WTC11 (cell line): Measurements from ENCODE around the gene PRAC2. TPM values are rescaled to one million over a fixed set of nuclear protein-coding genes. Genes with fewer than 3 reads are reported as not detected.

Source experiments
- ATAC-seq: fragments of 200-7000 bp; cut with Tn5 transposase; 2 replicates; pipeline ENCODE4 v1.10.0; 2021; ENCODE audit warnings: mild to moderate bottlenecking, moderate library complexity
- CTCF ChIA-PET: fragments of 300-600 bp; sonication (Branson Sonifier 250); formaldehyde crosslinking; loops from one replicate; lab custom pipeline; 2021; ENCODE audit warnings: antibody characterized with exemption; lab: Charles Lee
- POLR2A ChIA-PET: fragments of 350-600 bp; sonication (Branson Sonifier 250); formaldehyde crosslinking; loops from one replicate; lab custom pipeline; 2021; ENCODE audit warnings: antibody characterized with exemption; lab: Charles Lee
- DNase-seq: peaks from one replicate; pipeline ENCODE4 v3.0.0; 2021; ENCODE audit warnings: low spot score
- H3K27ac Mint-ChIP-seq: 2 replicates; pipeline ENCODE4 v1.8.0; 2021; ENCODE audit warnings: mixed read lengths
- H3K27me3 Mint-ChIP-seq: 2 replicates; pipeline ENCODE4 v1.8.0; 2021; ENCODE audit warnings: low read depth, mild to moderate bottlenecking, moderate library complexity, mixed read lengths
- H3K36me3 Mint-ChIP-seq: 2 replicates; pipeline ENCODE4 v1.8.0; 2021; ENCODE audit warnings: mixed read lengths
- H3K4me1 Mint-ChIP-seq: 2 replicates; pipeline ENCODE4 v1.8.0; 2022; ENCODE audit warnings: mixed read lengths
- H3K4me3 Mint-ChIP-seq: 2 replicates; pipeline ENCODE4 v1.8.0; 2021; ENCODE audit warnings: mild to moderate bottlenecking, moderate library complexity, mixed read lengths
- H3K9me3 Mint-ChIP-seq: 2 replicates; pipeline ENCODE4 v1.8.0; 2021; ENCODE audit warnings: mixed read lengths
- CTCF ChIP-seq: fragments of 200-600 bp; IDR thresholded peaks from 2 replicates; pipeline ENCODE4 v1.8.0; 2022; ENCODE audit warnings: antibody characterized with exemption
- E2F1 ChIP-seq: sonication (generic); formaldehyde crosslinking; IDR thresholded peaks from 2 replicates; pipeline ENCODE4 v1.8.0; 2022; ENCODE audit warnings: mild to moderate bottlenecking, missing genetic modification reagents
- ELF4 ChIP-seq: sonication (generic); formaldehyde crosslinking; IDR thresholded peaks from 2 replicates; pipeline ENCODE4 v1.8.1; 2022; ENCODE audit warnings: low read depth, mild to moderate bottlenecking, moderate library complexity, missing genetic modification reagents
- ERG ChIP-seq: fragments of 250-450 bp; sonication (Bioruptor Pico); IDR thresholded peaks from 2 replicates; pipeline ENCODE4 v1.8.0; 2021; ENCODE audit warnings: mild to moderate bottlenecking
- GTF2I ChIP-seq: fragments of 250-450 bp; sonication (Bioruptor Pico); conservative IDR thresholded peaks from 2 replicates; pipeline ENCODE4 v1.4.0; 2021; ENCODE audit warnings: mild to moderate bottlenecking
- KAT7 ChIP-seq: sonication (generic); formaldehyde crosslinking; IDR thresholded peaks from 2 replicates; pipeline ENCODE4 v1.8.1; 2023; ENCODE audit warnings: missing genetic modification reagents, mild to moderate bottlenecking, borderline replicate concordance
- MYBL2 ChIP-seq: sonication (generic); formaldehyde crosslinking; IDR thresholded peaks from 2 replicates; pipeline ENCODE4 v1.8.1; 2023; ENCODE audit warnings: mild to moderate bottlenecking, moderate library complexity, missing genetic modification reagents
- NFE2L1 ChIP-seq: sonication (generic); formaldehyde crosslinking; IDR thresholded peaks from 2 replicates; pipeline ENCODE4 v1.8.1; 2023; ENCODE audit warnings: missing genetic modification reagents
- PRRX2 ChIP-seq: fragments of 250-450 bp; sonication (Bioruptor Pico); IDR thresholded peaks from 2 replicates; pipeline ENCODE4 v1.8.0; 2021; ENCODE audit warnings: mild to moderate bottlenecking
- RORB ChIP-seq: fragments of 250-450 bp; sonication (Bioruptor Pico); IDR thresholded peaks from 2 replicates; pipeline ENCODE4 v1.9.0; 2021; ENCODE audit warnings: mild to moderate bottlenecking
- SMAD3 ChIP-seq: sonication (generic); formaldehyde crosslinking; IDR thresholded peaks from 2 replicates; pipeline ENCODE4 v1.8.0; 2022; ENCODE audit warnings: missing genetic modification reagents, mild to moderate bottlenecking, borderline replicate concordance
- SOX15 ChIP-seq: fragments of 250-450 bp; sonication (Bioruptor Pico); IDR thresholded peaks from 2 replicates; pipeline ENCODE4 v1.9.0; 2021; ENCODE audit warnings: mild to moderate bottlenecking
- TCF7 ChIP-seq: sonication (generic); formaldehyde crosslinking; IDR thresholded peaks from 2 replicates; pipeline ENCODE4 v1.8.0; 2022; ENCODE audit warnings: mild to moderate bottlenecking, low read depth, missing genetic modification reagents, moderate library complexity
- ZNF121 ChIP-seq: sonication (generic); formaldehyde crosslinking; IDR thresholded peaks from 2 replicates; pipeline ENCODE4 v1.8.0; 2023; ENCODE audit warnings: missing genetic modification reagents
- ZNF138 ChIP-seq: sonication (generic); formaldehyde crosslinking; conservative IDR thresholded peaks from 2 replicates; pipeline ENCODE4 v1.8.1; 2022; ENCODE audit warnings: mild to moderate bottlenecking, moderate library complexity, missing genetic modification reagents
- total RNA-seq: library from RNA; stranded (reverse); gene quantifications from 3 replicates; pipeline ENCODE4 v1.2.3, GENCODE V29; 2021
- TF ChIP-seq, protein P1 (sequence below): fragments of 250-450 bp; sonication (Bioruptor Pico); conservative IDR thresholded peaks from 2 replicates; pipeline ENCODE4 v1.9.0; 2021; ENCODE audit warnings: mild to moderate bottlenecking
- TF ChIP-seq, protein P2 (sequence below): sonication (generic); formaldehyde crosslinking; IDR thresholded peaks from 2 replicates; pipeline ENCODE4 v1.8.0; 2023; ENCODE audit warnings: missing genetic modification reagents, mild to moderate bottlenecking, borderline replicate concordance
- TF ChIP-seq, protein P3 (sequence below): sonication (generic); formaldehyde crosslinking; IDR thresholded peaks from 2 replicates; pipeline ENCODE4 v1.8.0; 2023; ENCODE audit warnings: missing genetic modification reagents
- TF ChIP-seq, protein P4 (sequence below): sonication (generic); formaldehyde crosslinking; IDR thresholded peaks from 2 replicates; pipeline ENCODE4 v1.8.1; 2022; ENCODE audit warnings: missing genetic modification reagents, borderline replicate concordance
- TF ChIP-seq, protein P5 (sequence below): sonication (generic); formaldehyde crosslinking; IDR thresholded peaks from 2 replicates; pipeline ENCODE4 v1.8.1; 2023; ENCODE audit warnings: mild to moderate bottlenecking, missing genetic modification reagents, borderline replicate concordance

Gene PRAC2
- total RNA-seq, 1 experiment from 2014 or later, result 22.3 TPM

GRCh38 chr17:48701864-48702532, 21.0 kb upstream of the PRAC2 start:
- ChIA-PET CTCF (interaction anchor here (0.9 to 1.8 kb wide), 2 partner anchors 23 to 30 kb away, joined by 3 to 4 read pairs; no protein-coding TSS in a partner anchor), POLR2A (no interaction called here)
- DNase-seq (no peak), ATAC-seq (no peak)
- Mint-ChIP-seq H3K4me3 (no peak overlapping the region), H3K4me1 (peaks cover 8% of the 10 kb centered on the region; the same call in 1 of the 2 replicates), H3K36me3 (no peaks in the 10 kb centered on the region), H3K27ac (no peak overlapping the region), H3K9me3 (no peaks in the 10 kb centered on the region), H3K27me3 (peaks cover 36% of the 10 kb centered on the region)
- TF ChIP-seq, protein P1, sequence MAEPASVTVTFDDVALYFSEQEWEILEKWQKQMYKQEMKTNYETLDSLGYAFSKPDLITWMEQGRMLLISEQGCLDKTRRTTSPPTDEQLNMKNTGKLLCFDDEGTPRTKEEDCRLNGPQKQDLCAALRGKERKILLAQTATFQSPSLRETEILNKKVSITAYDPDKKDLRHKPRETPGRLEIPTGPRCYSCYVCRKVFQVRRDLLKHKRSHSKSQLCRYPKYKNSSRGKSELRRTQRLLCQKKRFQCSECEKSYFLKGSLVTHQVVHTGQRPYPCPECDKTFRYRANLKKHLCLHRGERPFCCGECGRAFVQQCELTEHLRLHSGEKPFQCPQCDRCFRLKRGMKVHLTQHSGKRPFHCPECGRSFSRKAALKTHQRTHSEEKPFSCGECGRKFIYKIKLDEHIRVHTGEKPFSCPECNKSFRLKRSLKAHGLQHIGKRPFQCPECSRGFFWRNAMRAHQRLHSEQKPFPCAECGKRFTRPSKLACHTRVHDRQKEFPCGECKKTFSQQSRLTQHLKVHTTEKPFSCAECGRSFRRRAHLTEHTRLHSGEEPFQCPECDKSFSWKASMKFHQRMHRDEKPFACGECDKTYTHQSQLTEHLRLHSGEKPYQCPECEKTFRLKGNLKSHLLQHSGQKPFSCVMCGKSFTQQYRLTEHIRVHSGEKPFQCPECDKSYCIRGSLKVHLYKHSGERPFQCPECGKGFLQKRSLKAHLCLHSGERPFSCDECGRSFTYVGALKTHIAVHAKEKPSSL (CRISPR knock-in tag), result no peak
- TF ChIP-seq GTF2I (CRISPR knock-in tag) (no peak), CTCF (no peak), ZNF121 (CRISPR knock-in tag) (no peak), MYBL2 (no peak), SOX15 (CRISPR knock-in tag) (no peak), RORB (CRISPR knock-in tag) (no peak), SMAD3 (CRISPR knock-in tag) (no peak), ELF4 (CRISPR knock-in tag) (no peak), KAT7 (CRISPR knock-in tag) (no peak), ZNF138 (CRISPR knock-in tag) (no peak), ERG (CRISPR knock-in tag) (no peak), E2F1 (CRISPR knock-in tag) (no peak), PRRX2 (no peak), TCF7 (CRISPR knock-in tag) (no peak), NFE2L1 (CRISPR knock-in tag) (no peak)
- TF ChIP-seq, protein P2, sequence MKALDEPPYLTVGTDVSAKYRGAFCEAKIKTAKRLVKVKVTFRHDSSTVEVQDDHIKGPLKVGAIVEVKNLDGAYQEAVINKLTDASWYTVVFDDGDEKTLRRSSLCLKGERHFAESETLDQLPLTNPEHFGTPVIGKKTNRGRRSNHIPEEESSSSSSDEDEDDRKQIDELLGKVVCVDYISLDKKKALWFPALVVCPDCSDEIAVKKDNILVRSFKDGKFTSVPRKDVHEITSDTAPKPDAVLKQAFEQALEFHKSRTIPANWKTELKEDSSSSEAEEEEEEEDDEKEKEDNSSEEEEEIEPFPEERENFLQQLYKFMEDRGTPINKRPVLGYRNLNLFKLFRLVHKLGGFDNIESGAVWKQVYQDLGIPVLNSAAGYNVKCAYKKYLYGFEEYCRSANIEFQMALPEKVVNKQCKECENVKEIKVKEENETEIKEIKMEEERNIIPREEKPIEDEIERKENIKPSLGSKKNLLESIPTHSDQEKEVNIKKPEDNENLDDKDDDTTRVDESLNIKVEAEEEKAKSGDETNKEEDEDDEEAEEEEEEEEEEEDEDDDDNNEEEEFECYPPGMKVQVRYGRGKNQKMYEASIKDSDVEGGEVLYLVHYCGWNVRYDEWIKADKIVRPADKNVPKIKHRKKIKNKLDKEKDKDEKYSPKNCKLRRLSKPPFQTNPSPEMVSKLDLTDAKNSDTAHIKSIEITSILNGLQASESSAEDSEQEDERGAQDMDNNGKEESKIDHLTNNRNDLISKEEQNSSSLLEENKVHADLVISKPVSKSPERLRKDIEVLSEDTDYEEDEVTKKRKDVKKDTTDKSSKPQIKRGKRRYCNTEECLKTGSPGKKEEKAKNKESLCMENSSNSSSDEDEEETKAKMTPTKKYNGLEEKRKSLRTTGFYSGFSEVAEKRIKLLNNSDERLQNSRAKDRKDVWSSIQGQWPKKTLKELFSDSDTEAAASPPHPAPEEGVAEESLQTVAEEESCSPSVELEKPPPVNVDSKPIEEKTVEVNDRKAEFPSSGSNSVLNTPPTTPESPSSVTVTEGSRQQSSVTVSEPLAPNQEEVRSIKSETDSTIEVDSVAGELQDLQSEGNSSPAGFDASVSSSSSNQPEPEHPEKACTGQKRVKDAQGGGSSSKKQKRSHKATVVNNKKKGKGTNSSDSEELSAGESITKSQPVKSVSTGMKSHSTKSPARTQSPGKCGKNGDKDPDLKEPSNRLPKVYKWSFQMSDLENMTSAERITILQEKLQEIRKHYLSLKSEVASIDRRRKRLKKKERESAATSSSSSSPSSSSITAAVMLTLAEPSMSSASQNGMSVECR (CRISPR knock-in tag), result no peak
- TF ChIP-seq, protein P3, sequence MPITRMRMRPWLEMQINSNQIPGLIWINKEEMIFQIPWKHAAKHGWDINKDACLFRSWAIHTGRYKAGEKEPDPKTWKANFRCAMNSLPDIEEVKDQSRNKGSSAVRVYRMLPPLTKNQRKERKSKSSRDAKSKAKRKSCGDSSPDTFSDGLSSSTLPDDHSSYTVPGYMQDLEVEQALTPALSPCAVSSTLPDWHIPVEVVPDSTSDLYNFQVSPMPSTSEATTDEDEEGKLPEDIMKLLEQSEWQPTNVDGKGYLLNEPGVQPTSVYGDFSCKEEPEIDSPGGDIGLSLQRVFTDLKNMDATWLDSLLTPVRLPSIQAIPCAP, result no peak
- TF ChIP-seq, protein P4, sequence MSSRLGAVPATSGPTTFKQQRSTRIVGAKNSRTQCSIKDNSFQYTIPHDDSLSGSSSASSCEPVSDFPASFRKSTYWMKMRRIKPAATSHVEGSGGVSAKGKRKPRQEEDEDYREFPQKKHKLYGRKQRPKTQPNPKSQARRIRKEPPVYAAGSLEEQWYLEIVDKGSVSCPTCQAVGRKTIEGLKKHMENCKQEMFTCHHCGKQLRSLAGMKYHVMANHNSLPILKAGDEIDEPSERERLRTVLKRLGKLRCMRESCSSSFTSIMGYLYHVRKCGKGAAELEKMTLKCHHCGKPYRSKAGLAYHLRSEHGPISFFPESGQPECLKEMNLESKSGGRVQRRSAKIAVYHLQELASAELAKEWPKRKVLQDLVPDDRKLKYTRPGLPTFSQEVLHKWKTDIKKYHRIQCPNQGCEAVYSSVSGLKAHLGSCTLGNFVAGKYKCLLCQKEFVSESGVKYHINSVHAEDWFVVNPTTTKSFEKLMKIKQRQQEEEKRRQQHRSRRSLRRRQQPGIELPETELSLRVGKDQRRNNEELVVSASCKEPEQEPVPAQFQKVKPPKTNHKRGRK (CRISPR knock-in tag), result no peak
- TF ChIP-seq, protein P5, sequence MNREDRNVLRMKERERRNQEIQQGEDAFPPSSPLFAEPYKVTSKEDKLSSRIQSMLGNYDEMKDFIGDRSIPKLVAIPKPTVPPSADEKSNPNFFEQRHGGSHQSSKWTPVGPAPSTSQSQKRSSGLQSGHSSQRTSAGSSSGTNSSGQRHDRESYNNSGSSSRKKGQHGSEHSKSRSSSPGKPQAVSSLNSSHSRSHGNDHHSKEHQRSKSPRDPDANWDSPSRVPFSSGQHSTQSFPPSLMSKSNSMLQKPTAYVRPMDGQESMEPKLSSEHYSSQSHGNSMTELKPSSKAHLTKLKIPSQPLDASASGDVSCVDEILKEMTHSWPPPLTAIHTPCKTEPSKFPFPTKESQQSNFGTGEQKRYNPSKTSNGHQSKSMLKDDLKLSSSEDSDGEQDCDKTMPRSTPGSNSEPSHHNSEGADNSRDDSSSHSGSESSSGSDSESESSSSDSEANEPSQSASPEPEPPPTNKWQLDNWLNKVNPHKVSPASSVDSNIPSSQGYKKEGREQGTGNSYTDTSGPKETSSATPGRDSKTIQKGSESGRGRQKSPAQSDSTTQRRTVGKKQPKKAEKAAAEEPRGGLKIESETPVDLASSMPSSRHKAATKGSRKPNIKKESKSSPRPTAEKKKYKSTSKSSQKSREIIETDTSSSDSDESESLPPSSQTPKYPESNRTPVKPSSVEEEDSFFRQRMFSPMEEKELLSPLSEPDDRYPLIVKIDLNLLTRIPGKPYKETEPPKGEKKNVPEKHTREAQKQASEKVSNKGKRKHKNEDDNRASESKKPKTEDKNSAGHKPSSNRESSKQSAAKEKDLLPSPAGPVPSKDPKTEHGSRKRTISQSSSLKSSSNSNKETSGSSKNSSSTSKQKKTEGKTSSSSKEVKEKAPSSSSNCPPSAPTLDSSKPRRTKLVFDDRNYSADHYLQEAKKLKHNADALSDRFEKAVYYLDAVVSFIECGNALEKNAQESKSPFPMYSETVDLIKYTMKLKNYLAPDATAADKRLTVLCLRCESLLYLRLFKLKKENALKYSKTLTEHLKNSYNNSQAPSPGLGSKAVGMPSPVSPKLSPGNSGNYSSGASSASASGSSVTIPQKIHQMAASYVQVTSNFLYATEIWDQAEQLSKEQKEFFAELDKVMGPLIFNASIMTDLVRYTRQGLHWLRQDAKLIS (CRISPR knock-in tag), result no peak
